Central memory CD4-positive, alpha-beta T cell (primary cell): ENCODE data around the gene CABP2.

Source experiments
- DNase-seq: peaks from one replicate; pipeline ENCODE4 v3.0.0; 2022

CABP2 gene

GRCh38 chr11:67470337-67471002, 52.8 kb downstream of the CABP2 start:
- DNase-seq = no peak

- no peak for DNase-seq
These were observed 53.8 kb downstream of the CABP2 start for GRCh38 chr11:67469508-67469811.
